ENCODE results near the gene VPS8.

Gene VPS8

GRCh38 chr3:185024406-185024805, 212.4 kb downstream of the VPS8 start:
- DNase-seq = no peak

GRCh38 chr3:185024966-185025365, 213.0 kb downstream of the VPS8 start:
- no peak for DNase-seq

- DNase-seq = no peak
Measured at GRCh38 chr3:185028121-185028520, 216.2 kb downstream of the VPS8 start.

GRCh38 chr3:185029086-185029485, 217.1 kb downstream of the VPS8 start:
- no peak for DNase-seq

- DNase-seq = no peak
Measured at GRCh38 chr3:185030399-185030798, 218.4 kb downstream of the VPS8 start.

GRCh38 chr3:185030951-185031350, 219.0 kb downstream of the VPS8 start:
- no peak for DNase-seq

GRCh38 chr3:185037801-185038200, 225.8 kb downstream of the VPS8 start:
- DNase-seq = no peak

- DNase-seq = no peak
Measured at GRCh38 chr3:185040425-185040824, 228.5 kb downstream of the VPS8 start.

GRCh38 chr3:185041540-185041939, 229.6 kb downstream of the VPS8 start:
- no peak for DNase-seq

GRCh38 chr3:185042312-185043050, 230.5 kb downstream of the VPS8 start:
- DNase-seq = no peak

GRCh38 chr3:185046164-185046515, 234.2 kb downstream of the VPS8 start:
- DNase-seq = no peak

- DNase-seq = no peak
Measured at GRCh38 chr3:185046603-185047002, 234.6 kb downstream of the VPS8 start.

- DNase-seq = no peak
Measured at GRCh38 chr3:185049710-185050109, 237.7 kb downstream of the VPS8 start.

GRCh38 chr3:185051801-185052200, 239.8 kb downstream of the VPS8 start:
- DNase-seq = no peak

- no peak for DNase-seq
Measured at GRCh38 chr3:185052631-185053030, 240.7 kb downstream of the VPS8 start.

GRCh38 chr3:185056908-185057307, 244.9 kb downstream of the VPS8 start:
- DNase-seq = no peak

GRCh38 chr3:185057829-185058228, 245.9 kb downstream of the VPS8 start:
- no peak for DNase-seq

- no peak for DNase-seq
Measured at GRCh38 chr3:185058796-185059195, 246.8 kb downstream of the VPS8 start.

- no peak for DNase-seq
Measured at GRCh38 chr3:185059766-185060165, 247.8 kb downstream of the VPS8 start.

GRCh38 chr3:185060655-185061054, 248.7 kb downstream of the VPS8 start:
- no peak for DNase-seq

GRCh38 chr3:185062191-185062590, 250.2 kb downstream of the VPS8 start:
- DNase-seq = no peak

- no peak for DNase-seq
Measured at GRCh38 chr3:185063431-185063830, 251.5 kb downstream of the VPS8 start.

GRCh38 chr3:185065059-185065458, 253.1 kb downstream of the VPS8 start:
- DNase-seq = no peak

- DNase-seq = no peak
Measured at GRCh38 chr3:185066251-185066650, 254.3 kb downstream of the VPS8 start.

GRCh38 chr3:185067173-185067572, 255.2 kb downstream of the VPS8 start:
- no peak for DNase-seq
